ENCODE data around the gene SLC35F2. TPM values are rescaled to one million over a fixed set of nuclear protein-coding genes. Genes with fewer than 3 reads are reported as not detected.
A peak's percentile ranks its signal among the peaks of the same experiment; 100 is the strongest.
"Not testable (repeated sequence)": the region's sequence is repeated elsewhere in the genome, so short reads cannot be mapped to it uniquely, and the experiment has no call there.

Gene SLC35F2
- total RNA-seq (2014; rRNA removed; shearing (Covaris generic)): 74.5 and 74.8 TPM in 2 replicates

- DNase-seq (ENCODE audit: low spot score): peak; percentile 95
Measured at GRCh38 chr11:107858217-107859070, at the start of gene SLC35F2. Gene SLC35F2, minus strand, starts transcription at chr11:107858787. Its CDS starts 20 bp downstream, at chr11:107858767.

DNA sequence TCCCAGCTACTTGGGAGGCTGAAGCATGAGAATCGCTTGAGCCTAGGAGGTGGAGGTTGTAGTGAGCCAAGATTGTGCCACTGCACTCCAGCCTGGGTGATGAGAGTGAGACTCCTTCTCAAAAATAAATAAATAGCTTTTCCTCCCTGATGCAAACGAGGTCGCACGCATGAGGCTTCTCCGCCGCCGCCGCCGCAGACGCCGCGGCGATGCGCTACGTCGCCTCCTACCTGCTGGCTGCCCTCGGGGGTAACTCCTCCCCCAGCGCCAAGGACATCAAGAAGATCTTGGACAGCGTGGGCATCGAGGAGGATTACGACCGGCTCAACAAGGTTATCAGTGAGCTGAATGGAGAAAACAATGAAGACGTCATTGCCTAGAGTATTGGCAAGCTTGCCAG is 49.6 kb upstream of the SLC35F2 start:
- DNase-seq (ENCODE audit: low spot score): no peak

- peak; percentile 62 for DNase-seq (ENCODE audit: low spot score)
Measured at GRCh38 chr11:107898270-107898669, 39.7 kb upstream of the SLC35F2 start.

- DNase-seq (ENCODE audit: low spot score): peak; percentile 45
Measured at GRCh38 chr11:107882095-107882820, 23.7 kb upstream of the SLC35F2 start.

- DNase-seq (ENCODE audit: low spot score): not testable (repeated sequence)
Measured at GRCh38 chr11:107881471-107881870, 22.9 kb upstream of the SLC35F2 start.

DNA sequence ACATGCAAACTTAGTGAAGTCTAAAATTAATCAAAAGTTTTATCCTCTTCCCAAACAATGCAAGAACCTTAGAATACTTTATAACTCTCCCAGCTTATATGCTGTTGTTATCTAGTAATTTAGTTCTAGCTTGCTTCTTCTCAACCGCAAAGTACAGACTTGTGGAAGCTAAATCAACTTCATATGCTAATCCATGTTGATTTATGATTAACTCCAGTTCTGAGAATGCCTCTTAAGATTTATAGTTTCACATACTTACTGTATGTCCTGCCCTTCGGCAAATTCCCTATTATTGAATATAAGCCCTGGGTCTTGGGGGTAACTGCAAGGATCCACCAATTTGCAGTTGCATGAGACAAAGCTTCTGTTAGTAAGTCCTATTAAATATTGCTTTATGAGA is 17.6 kb upstream of the SLC35F2 start:
- no peak for DNase-seq (ENCODE audit: low spot score)

DNA sequence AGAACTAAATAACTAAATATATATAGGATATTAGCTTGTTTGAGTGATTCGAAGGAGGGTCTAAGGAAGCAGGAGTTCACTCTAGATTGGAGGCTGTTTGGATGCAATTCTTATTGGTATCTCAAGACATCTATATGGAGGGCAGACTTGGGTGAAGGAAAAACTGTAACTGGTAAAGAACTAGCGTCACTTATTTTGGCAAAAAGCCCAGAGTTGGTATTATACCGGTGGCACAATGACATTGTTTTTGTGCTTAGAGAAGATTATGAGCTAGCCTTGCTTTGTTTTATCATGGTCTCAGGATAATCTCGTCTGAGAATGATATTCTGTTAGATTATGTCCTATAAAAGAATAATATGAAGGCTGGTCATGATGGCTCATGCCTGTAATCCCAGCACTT is 6.0 kb upstream of the SLC35F2 start:
- peak; percentile 16 for DNase-seq (ENCODE audit: low spot score)

- DNase-seq (ENCODE audit: low spot score): no peak
Measured at GRCh38 chr11:107860688-107861087, 2.1 kb upstream of the SLC35F2 start.

GRCh38 chr11:107860240-107860620 is 1.6 kb upstream of the SLC35F2 start:
- not testable (repeated sequence) for DNase-seq (ENCODE audit: low spot score)

GRCh38 chr11:107859459-107860239 is 1.1 kb upstream of the SLC35F2 start:
- DNase-seq (ENCODE audit: low spot score): peak; percentile 61

GRCh38 chr11:107857550-107858216 is 904 bp downstream of the SLC35F2 start:
- DNase-seq (ENCODE audit: low spot score): no peak

- peak; percentile 64 for DNase-seq (ENCODE audit: low spot score)
Measured at GRCh38 chr11:107856981-107857517, 1.5 kb downstream of the SLC35F2 start.

- no peak for DNase-seq (ENCODE audit: low spot score)
Measured at GRCh38 chr11:107856180-107856980, 2.2 kb downstream of the SLC35F2 start.

DNA sequence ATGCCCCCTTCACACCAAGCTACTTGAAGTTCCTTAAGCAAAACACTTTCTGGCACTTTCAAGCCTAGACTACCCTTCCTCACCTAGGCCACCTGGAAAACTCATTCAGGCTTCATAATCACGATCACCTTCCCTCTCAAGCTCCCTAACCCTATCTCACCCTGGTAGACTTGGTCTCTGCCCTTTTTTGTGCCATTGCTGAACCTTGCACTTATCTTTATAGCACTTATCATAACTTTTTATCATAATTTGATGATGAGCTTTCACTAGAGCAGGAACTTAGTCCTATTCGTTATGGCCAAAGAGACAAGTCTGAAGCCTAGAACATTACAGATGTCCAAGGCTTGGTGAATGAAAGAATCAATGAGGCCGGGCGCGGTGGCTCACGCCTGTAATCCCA is 5.5 kb downstream of the SLC35F2 start:
- no peak for DNase-seq (ENCODE audit: low spot score)

DNA sequence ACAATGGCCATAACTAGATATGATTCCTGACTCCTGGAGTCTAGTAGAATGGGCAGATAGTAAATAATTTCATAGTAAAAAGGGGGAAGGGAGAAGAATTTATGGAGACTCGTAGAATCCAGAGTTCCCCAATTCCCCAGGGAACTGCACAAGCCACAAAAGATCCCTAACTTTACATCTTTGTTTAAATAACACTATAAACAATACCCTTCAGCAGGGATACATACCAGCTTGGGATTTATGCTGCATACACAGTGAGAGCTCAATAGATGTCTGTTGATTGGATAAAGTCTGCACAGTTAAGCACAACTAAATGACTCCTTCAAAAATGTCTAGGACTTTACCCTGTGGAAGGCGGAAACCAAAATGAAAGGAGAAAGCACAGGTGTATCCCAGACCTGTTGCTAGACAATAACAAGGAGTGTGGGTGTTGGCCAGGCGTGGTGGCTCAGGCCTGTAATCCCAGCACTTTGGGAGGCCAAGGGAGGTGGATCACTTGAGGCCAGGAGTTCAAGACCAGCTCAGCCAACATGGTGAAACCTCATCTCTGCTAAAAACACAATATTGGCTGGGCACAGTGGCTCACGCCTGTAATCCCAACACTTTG is 6.8 kb downstream of the SLC35F2 start:
- no peak for DNase-seq (ENCODE audit: low spot score)

DNA sequence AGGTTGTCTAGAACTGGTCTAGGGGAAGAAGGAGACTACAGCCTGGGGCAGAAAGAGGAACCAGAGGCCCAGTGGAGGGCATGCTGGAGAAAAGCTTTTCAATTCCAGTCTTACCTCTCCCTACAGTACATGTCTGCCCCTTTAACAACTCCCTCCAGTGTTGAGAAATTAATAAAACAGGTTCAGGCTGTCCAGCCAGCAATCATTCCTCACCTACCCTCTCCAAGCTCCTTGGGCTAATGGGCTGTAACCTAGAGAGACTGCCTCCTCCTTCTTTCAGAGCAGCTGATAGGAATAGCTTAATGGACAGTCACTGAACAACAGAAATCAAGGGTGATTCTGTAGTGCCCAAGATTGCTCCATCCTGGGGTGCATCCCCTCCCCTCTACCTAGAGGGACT is 8.8 kb downstream of the SLC35F2 start:
- DNase-seq (ENCODE audit: low spot score): no peak

DNA sequence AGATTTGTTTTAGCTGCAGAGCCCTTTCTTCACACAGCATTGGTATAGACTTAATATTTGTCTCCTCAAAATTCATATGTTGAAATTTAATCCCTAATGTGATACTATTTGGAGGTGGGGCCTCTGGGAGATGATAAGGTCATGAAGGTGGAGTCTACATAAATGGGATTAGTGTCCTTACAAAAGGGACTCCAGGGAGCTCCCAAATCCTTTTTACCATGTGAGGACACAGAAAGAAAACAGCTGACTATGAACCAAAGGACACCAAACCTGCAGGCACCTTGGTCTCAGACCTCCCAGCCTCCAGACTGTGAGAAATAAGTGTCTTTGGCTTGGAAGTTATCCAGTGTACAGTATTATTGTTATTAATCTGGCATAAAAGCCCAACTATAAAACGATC is 10.2 kb downstream of the SLC35F2 start:
- no peak for DNase-seq (ENCODE audit: low spot score)

DNA sequence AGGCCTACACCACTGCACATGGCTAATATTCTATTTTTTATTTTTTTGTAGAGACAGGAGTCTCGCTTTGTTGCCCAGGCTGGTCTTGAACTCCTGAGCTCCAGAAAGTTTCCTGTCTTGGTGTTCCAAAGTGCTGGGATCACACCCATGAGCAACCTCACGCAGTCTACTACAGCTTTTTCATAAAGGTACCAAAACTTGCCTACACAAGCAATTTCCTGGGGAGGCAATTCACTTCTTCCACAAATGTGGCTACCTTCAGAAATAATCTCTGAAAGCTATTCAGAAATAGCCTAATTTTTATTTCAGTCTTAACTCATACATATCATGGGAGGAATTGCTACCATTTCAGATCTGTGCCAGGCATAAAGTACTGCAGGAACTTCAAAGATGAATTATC is 11.4 kb downstream of the SLC35F2 start:
- no peak for DNase-seq (ENCODE audit: low spot score)

DNA sequence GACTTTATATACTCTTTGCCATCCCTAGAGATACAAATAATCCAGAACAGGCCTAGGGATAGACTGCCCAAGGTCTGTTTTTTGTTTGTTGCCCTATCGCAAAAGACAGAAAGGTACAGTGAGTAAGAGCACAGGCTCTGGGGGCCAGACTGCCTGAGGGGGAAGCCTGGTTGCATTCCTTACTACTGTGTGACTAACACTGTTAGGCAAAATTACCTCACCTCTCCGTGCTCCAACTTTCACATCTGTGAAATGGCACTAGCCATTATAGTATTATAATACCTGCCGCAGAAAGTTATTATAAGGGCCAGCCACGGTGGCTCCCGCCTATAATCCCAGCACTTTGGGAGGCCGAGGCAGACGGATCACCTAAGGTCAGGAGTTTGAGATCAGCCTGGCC is 14.5 kb downstream of the SLC35F2 start:
- DNase-seq (ENCODE audit: low spot score): no peak

Measured in HT-29 (cell line).